Peyer's patch (tissue), 4 donors: ENCODE results near the gene PDLIM7.

ENCODE experiments used
- CTCF ChIP-seq, 6 experiments: fragments of 450-650 bp in 4 of 6; fragments of 200-600 bp in 2 of 6; sonication (generic) in 1 of 6; IDR thresholded peaks; one replicate each; pipeline ENCODE4 v1.5.1; 2017 to 2019; ENCODE audit warnings: antibody characterized with exemption in 6 of 6, mild to moderate bottlenecking in 3 of 6, moderate library complexity in 1 of 6
- POLR2A ChIP-seq, 2 donors: fragments of 450-650 bp; IDR thresholded peaks; one replicate each; pipeline ENCODE4 v1.5.1; 2017; ENCODE audit warnings: antibody characterized with exemption in 2 of 2, mild to moderate bottlenecking in 2 of 2, moderate library complexity in 2 of 2

DNA sequence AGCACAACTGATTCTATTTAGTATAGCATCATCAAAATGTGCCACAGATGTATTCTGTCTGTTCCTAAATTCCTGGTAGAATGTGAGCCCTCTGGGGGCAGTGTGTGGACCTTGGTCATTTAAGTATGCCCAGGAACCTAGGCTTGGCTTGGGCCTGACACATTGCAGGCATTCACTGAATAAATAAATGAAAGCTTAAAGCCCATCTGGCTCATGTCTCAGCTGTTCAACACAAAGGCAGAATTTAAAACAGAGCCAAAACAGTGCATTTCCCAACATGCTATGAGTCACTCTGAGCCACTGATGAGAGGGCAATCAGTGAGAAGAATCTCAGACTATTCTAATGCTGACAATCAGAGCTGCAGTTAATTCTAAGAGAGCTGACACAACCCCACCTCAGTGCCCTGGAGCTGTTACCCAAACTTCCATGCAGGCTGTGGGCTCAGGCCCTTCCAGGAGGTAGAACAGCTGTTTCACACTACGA is 48.9 kb upstream of the PDLIM7 start:
- TF ChIP-seq CTCF (IDR thresholded peaks at IDR 0.05) (no peak), POLR2A (IDR thresholded peaks at IDR 0.05) (no peak)
